Stimulated activated CD4-positive, alpha-beta T cell treated with anti-CD3 and anti-CD28 coated beads, Interleukin-12 subunit alpha, Interleukin-12 subunit beta, amount 100 ng/mL, for 48 hours (primary cell): ENCODE results near the gene THSD7B.
"Not testable (repeated sequence)": the region's sequence is repeated elsewhere in the genome, so short reads cannot be mapped to it uniquely, and the experiment has no call there.

Source experiments
- DNase-seq, 3 donors: peaks; one replicate each; pipeline ENCODE4 v3.0.0-alpha.2; 2020; ENCODE audit warnings: low read depth in 2 of 3, low spot score in 1 of 3

Gene THSD7B

DNA sequence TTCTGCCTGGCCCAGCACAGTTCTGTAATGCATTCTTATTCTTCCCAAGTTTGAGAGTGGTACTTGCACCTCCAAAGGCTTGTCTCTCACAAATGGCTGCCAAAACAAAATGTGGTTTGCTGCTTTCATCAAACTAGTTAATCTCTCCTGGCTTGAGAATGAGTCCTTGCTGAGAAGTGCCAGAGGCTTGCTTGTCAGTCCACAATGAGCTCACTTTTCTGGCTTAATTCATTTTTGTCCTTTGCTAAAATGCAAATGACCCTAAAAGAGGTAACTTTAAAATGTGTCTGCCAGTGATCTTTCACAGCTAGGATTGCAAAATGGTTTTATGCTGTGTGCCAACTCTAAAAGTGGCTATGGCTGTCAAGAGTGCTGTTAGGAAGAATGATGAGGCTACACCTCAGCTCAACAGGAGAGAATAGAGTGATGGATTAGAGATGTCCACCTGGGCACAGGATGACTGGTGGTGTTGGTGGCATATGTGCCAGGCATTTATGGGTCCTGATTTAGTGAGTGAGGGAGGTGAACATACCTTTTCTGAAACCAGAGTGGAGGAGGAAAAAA is 907.7 kb downstream of the THSD7B start:
- DNase-seq, result no peak

DNA sequence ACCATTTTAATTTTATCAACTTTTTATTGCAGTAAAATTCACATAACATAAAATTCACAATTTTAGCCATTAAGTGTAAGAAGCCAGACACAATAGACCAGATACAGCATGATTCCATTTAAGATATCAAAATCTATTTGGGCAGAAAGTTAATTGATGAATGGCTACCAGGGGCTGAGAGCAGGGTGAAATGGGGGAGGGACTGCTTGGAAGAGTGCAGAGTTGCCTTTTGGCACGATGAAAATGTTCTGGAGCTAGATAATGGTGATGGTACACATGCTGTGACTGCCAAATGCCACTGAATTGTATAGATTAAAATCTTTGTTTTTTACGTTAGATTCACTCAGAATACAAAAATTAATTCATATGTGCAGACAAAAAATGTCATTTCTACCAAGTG is 909.6 kb downstream of the THSD7B start:
- DNase-seq, result no peak

DNA sequence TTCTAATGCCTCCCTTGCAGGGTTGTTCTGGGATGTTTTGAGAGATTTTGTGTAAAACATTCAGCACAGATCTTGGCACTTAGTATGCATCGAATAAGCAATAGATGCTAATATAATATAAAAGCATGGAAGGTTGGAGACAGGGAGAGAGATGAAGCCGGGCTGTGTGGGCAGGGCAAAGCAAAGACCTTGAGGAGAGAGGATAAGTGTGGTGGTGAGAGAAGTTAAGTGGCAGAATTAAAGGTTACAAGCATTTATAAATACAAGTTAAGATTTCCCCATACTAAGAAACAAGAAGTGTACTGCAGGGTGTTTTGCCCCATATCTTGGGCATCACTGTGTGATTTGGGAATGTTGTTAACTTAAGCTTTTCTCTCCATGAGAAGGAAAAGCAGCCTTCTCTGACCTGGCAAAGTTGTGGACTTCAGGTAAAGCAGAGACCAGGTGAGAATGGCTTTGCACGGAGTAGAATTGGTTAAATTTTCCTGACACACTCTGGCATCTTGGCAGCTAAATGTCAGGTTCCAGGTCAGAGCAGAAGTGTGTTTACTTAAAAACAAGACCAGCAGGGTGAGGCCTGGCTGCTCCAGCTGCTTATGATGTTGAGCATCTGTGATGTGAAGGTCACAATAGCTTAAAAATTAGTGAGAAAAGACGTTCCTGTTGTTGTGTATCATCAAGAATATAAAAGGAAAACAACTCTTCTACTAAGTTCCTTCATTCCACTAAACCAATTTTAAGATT is 910.4 kb downstream of the THSD7B start:
- no peak for DNase-seq

DNA sequence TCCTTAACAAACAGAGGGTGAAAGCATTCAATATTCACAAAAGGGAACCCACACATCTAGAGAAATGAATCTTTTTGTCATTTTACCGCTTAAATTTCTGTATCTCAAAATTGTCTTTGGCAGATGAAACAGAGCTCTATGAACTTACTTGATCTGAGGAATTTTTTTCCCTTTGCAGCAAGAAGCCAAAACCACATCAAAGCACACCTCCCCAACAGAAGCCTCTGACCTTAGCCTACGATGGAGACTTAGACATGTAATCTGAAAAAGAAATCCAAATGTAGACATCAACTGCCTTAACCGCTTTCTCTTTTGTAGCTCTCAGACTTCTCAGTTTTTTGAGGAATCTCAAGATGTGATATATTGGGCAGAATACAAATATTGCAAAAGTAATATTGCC is 911.0 kb downstream of the THSD7B start:
- no peak for DNase-seq

DNA sequence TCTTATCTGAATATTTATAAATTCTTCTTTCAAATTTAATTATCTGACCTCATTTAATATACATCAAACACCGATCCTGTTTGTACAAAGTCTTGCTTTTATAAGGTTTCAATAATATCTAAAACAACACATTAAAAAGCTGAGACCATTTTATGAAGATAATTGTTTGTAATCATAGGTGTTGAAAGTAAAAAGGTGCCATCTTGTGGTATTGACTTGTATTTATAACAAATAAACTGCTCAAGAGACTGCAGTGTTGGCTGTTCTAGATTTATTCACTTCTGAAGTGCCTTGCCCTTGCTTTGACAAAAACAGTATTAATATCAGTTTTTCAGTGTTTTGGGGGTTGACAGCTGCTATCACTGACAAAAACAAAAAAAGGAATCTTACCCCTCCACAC is 912.1 kb downstream of the THSD7B start:
- no peak for DNase-seq

DNA sequence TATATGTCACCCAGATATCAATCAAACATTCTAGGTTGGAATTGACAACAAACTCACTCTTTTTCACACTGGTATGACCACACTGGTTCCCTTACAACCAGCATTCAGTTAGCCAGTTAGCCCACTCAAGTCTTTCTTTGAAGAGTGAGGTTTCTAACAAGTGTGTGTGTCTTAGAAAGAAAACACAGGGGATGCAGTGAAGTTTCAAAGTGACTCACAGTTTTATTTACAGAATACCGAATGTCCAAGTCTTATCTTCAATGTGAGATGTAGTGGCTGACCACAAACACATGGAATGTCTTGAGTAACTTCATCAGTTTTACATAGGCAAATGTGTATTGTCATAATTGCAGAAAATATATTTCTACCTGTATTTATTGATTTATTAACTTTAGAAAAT is 924.2 kb downstream of the THSD7B start:
- DNase-seq, result no peak

DNA sequence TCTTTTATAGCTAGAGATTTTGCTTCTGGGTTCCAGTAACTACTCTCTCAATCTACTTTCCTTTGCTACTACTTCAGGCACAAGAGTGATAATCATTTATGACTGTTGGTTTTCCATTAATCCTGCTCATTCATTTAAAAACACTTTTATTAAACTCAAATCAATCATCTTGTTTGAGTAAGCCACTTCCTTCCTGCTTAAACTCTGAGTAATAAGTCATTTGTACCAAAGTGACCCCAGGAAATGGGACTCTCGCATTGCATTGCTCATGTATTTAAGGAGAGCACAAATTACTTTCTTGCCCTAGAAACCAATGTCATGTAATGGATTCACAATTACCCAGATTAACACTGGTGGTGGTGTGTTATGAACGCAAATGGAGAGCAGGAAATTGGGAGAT is 928.2 kb downstream of the THSD7B start:
- no peak for DNase-seq

DNA sequence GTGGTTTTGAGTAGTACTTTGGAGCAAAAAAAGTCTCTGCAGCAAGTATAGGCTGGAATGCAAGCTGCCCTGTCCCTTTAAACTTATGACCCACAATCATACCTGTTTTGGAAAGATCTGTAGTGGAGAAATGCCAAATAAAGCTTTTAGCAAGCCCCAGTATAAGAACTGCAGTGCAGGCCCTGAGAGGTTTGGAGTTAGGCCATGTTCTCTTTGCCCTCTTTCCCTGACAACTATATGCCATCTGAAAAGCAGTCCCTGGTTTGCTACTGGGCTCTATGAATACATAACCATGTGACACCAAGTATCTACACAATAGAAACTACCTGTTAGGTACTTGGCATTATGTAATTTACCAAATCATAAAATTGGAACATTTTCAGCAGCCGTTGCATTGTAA is 931.6 kb downstream of the THSD7B start:
- DNase-seq, result no peak

DNA sequence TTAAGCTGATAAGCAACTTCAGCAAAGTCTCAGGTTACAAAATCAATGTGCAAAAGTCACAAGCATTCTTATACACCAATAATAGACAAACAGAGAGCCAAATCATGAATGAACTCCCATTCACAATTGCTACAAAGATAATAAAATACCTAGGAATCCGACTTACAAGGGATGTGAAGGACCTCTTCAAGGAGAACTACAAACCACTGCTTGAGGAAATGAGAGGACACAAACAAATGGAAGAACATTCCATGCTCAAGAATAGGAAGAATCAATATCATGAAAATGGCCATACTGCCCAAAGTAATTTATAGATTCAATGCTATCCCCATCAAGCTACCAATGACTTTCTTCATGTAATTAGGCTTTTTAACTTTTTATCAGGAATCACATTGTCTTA is 934.9 kb downstream of the THSD7B start:
- not testable (repeated sequence) for DNase-seq

DNA sequence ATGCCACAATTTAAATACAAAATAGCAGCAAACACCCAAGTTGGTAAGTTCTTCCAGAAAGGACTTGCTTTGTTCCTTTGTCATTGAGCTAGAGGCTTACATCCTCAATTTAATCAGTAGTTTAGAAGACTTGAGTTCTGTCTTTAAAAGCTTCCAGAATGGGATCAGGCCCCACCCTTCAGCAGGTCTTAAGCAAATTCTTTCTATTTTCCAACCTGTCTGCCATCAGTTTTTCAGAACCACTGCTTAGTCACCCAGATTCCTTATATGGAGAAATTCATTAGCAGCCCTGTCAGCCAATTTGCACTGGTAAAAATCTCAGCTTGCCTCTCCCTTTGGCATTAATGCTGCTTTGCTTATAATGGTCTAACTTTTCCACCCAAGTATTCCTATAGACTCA is 935.3 kb downstream of the THSD7B start:
- no peak for DNase-seq

DNA sequence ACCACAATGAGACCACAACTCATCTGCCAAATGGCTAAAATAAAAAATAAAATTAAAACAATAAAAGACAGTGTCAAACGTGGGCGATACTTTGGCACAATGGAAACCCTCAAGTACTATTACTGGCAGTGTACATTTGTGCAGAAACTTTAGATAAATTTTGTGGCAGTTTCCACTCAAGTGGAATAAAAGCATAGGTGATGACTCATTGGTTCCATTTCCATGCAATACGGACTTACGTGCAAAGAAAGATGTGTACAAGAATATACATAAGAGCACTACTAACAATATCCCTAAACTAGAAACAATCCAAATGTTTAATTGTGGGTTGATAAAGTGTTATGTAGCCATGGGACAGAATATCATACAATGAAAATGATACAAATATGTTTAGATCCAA is 940.0 kb downstream of the THSD7B start:
- no peak for DNase-seq

DNA sequence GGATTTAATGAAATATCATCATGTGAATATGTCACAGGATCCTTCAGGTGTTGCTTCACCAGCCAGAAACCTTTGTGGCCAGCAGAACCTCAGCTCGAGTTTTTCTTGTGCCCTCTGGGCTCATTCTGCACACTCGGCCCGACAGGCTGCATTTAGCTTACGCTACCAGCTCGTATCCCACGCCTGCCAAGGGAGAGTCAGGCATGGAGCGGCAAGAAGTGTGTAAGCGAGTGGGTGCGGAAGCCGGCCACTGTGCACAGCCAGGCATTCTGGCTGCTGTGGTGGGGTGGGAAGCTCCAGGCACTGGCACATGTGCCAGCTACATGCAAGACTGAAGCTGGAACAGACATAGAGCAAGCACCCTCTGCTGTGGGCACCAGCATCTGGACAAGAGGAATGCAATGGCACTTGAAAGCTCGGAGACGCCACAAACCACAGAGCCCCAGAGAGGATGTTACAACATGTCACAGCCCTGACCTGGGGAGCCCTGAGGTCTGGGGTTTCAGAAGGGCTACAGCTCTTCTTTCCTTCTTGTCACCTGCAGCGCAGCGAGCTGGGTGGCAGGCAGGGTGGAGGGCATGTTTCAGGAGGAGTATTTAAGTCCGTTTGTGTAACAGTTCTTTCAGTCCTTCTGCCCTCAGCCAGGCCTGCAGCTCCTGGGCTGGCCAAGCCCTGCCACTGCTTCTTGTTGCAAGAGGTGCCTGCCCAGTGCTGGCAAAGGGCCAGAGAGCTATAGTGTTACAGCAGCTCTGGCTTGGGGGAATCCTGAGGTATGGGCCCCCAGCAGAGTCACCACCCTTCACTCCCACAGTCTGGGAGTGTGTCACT is 941.7 kb downstream of the THSD7B start:
- DNase-seq, result no peak

DNA sequence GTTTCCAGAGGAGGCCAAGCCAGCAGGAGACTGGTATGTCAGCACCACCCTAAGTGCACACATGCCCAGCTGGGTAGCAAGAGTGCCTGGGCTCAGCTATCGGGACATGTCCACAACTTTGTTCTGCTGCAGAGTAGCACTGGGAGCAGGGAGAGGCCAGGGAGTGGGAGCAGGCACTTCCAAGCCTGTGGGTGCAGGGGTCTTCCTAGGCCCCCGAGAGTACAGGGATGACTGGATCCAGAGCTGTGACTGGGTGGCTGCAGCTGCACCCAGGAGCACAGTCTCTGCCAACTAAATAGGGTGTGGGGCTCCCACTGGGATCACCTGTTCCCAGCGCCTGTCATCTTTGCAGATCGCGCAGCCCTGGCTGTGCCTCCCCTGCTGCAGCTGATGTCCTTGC is 943.0 kb downstream of the THSD7B start:
- DNase-seq, result no peak

DNA sequence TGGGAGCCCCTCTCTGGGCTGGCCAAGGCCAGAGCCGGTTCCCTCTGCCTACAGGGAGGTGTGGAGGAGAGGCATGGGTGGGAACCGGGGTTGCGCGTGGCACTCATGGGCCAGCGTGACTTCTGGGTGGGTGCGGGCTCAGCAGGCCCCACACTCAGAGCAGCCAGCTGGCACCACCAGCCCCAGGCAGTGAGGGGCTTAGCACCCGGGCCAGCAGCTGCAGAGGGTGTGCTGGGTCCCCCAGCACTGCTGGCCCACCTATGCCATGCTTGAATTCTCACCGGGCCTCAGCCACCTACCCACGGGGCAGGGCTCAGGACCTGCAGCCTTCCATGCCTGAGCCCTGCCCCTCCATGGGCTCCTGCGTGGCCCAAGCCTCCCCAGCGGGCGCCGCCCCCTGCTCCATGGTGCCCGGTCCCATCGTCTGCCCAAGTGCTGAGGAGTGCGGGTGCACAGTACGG is 950.4 kb downstream of the THSD7B start:
- DNase-seq, result no peak

DNA sequence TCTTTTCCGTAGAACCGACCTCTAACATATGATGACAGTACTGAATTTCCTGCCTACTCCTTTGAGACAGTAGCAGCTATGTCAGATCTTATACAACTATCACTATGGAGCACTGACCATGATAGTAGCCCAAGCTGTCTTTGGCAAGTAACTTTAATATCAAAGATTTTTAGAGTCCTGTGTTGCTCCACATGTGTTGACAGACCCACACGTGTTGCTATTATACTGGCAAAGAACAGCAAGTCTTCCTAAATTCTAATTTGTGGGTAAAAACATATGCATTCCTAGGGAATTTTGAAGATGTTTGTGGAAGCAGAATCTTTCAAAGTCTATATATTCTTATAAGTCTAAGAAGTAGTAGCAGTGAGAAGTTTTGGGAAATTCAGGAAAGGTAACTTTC is 953.4 kb downstream of the THSD7B start:
- DNase-seq, result no peak

DNA sequence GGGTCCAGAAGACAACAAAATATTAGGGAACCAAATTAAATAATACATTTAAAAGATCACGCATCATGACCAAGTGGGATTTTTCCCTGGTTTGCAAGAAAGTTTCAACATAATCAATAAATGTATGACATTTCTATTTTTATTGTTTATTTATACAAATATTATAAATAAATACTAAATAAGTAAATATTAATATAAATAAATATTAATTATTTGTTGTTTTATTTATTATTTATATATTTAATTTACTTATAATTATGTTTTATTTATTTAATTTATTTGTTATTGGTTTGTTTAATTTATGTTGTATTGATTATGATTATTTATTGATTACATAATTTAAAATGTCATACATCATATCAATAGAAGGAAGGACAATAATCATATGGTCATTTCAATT is 956.4 kb downstream of the THSD7B start:
- no peak for DNase-seq

DNA sequence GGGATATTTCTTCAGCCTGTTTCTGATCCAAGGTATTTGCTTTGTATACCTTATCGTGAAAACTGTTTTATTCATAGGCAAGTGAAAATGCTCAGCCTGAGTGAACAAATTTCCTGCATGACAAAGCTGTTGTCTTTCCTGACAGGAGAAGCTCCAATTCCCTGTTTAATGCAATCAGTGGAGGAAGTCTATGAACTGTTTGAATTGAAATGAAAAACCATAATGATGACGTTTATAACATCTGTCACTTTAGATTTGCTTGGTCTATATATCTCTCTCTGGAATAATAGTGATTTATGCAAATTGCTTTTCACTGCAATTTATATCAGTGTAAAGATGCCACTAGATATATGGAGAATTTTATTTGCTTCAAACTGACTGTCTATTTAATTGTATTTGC is 959.6 kb downstream of the THSD7B start:
- DNase-seq, result no peak
